Putamen (tissue), 1 donor: ENCODE data around the gene VPS52.
"Not testable (repeated sequence)": the region's sequence is repeated elsewhere in the genome, so short reads cannot be mapped to it uniquely, and the experiment has no call there.

ENCODE experiments used
- DNase-seq: peaks from one replicate; pipeline ENCODE4 v3.0.0-alpha.2; 2016; ENCODE audit warnings: low spot score

Gene VPS52

DNA sequence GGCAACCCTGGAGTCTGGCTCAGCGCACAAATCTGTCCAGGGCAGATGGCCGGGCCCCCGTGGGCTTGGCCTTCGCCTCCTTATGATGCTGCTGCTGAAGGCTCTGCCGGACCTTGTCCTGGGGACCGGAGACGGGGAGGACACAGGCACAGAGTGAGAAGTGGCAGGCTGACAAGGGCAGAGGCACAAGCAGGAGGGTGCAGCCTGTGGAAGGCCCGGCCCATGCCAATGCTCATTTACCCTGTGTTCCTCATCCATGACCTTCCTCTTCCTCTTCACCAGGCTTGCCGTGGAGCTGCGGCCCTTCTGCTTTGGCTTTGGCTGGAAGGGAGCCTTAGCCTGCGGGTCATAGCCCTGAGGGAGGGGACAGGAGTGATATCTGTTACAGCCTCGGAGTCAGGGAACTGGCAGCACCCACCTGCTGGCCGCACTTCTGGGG lies 7.6 kb upstream of the VPS52 start:
- no peak for DNase-seq

GRCh38 chr6:33278810-33279209 lies 7.1 kb upstream of the VPS52 start:
- DNase-seq = no peak

GRCh38 chr6:33278392-33278741 lies 6.7 kb upstream of the VPS52 start:
- no peak for DNase-seq

DNA sequence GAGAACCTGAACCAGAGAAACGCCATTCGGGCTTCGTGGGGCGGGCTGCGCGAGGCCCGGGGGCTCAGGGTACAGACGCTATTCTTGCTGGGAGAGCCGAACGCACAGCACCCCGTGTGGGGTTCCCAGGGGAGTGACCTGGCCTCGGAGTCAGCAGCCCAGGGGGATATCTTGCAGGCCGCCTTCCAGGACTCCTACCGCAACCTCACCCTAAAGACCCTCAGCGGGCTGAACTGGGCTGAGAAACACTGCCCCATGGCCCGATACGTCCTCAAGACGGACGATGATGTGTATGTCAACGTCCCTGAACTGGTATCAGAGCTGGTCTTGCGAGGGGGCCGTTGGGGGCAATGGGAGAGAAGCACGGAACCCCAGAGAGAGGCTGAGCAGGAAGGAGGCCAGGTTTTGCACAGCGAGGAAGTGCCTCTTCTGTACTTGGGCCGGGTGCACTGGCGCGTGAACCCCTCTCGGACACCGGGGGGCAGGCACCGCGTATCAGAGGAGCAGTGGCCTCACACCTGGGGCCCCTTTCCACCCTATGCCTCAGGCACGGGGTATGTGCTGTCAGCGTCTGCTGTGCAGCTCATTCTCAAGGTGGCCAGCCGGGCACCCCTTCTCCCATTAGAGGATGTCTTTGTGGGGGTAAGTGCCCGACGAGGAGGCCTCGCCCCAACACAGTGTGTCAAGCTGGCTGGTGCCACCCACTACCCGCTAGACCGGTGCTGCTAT lies 6.2 kb upstream of the VPS52 start:
- no peak for DNase-seq

GRCh38 chr6:33276864-33277662 lies 5.4 kb upstream of the VPS52 start, which contains the start of gene B3GALT4:
Gene B3GALT4, plus strand, starts transcription at chr6:33277123. Its CDS starts 297 bp downstream, at chr6:33277420.
- peak; percentile 54 for DNase-seq

GRCh38 chr6:33276581-33276863 lies 4.8 kb upstream of the VPS52 start:
- DNase-seq = no peak

- DNase-seq = not testable (repeated sequence)
These were observed 4.3 kb upstream of the VPS52 start for GRCh38 chr6:33275795-33276580.

DNA sequence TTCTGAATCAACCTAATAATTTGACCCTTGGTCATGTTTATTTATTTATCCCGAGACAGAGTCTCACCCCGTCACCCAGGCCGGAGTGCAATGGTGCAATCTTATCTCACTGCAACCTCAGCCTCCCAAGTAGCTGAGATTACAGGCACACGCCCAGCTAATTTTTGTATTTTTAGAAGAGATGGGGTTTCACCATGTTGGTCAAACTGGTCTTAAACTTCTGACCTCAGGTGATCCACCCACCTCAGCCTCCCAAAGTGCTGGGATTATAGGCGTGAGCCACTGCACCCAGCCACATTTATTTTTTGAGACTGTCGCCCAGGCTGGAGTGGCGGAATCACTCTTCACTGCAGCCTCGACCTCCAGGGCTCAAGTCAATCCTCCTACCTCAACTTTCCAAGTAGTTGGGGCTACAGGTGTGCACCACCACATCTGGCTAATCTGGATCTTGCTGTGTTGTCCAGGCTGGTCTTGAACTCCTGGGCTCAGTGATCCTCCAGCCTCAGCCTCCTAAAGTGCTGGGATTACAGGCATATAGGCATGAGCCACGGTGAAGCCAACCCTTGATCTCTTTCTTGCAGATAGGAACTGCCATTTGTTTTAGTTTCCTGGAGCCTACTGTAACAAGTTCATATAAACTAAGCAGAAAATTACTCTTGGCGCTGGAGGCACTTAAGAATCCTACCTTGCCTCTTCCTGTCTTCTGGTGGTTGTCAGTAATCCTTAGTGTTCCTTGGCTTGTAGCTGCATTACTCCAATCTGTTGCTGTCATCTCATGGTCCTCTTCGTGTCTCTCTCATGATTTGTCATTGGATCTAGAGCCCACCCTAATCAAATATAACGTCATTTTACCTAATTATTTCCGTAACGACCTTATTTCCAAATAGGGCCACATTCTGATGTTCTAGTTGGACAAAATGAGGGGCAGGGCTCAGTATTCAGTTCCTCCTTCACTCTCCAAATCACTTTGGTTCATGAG lies 2.5 kb upstream of the VPS52 start:
- DNase-seq = no peak

DNA sequence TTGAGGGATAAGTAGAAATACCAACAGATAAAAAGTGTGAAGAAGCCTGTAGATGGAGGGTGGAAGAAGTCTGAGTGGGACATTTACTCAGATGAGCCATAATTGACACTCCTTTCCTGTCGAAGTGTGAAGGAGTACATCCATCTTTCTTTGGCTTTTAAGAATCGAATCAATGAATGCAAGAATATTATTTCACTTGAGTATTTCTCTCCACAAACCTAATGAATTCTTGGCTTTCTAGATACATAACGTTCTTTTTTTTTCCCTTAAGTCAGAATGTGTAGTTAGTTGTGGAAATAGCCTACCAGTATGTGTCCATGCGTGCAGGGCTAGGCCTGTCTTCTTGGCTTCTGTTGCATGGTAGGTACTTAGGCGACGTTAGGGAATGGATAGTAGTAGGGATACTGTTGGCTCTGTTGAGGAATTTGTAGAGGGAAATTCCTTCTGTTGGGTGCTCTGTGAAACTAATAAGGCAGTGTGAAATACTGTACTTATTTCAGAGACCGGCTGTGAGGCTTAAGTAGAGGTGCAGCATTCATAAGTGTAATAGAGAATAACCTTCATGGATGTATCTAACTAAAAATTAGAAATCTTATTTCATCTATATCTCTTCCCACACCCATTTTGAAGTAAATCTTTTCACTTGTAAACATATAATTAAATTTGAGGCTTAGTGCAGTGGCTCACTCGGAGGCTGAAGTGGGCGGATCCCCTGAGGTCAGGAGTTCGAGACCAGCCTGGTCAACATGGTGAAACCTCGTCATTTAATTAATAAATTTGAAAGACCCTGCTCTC lies 1.6 kb upstream of the VPS52 start:
- no peak for DNase-seq

DNA sequence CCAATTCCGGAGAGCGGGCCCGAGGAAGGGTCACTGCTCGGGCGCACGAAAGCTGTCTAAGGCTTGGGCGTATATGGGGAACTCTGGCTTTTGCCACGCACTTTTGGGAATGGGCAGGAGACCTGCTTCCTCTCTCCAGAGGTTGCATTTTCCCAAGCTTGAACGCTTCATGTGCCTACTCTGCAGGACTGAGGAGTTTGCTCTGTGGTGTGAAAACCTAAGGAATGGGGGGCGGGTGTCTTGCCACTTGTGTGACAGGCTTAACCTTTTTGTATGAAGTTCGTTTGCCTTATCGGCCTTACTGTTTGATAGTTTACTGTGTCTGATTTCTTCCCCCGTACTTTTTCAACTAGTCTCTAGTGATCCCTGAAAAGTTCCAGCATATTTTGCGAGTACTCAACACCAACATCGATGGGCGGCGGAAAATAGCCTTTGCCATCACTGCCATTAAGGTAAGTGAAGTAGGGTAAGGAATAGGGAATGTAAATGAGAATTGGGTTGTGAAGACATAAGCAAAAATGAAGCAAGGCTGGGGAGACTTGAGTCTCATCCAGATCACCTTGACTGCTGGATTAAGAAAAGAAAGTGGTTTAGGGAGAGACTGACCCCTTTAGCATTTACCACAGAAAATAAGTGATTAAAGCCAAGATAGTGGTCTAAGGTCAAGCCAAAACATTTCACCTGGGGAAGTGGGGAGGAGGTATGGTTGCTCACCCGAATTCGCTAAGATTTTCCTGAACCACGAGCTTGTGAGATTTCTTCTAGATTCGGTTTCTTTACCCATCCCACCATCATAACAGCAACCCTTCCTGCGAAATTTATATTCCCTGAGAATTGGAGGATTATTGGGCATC lies 826 bp upstream of the VPS52 start:
- no peak for DNase-seq

GRCh38 chr6:33271117-33271467 lies 584 bp downstream of the VPS52 start:
- DNase-seq = no peak

GRCh38 chr6:33264015-33264414 lies 7.7 kb downstream of the VPS52 start:
- no peak for DNase-seq

GRCh38 chr6:33262490-33262889 lies 9.2 kb downstream of the VPS52 start:
- DNase-seq = not testable (repeated sequence)

DNA sequence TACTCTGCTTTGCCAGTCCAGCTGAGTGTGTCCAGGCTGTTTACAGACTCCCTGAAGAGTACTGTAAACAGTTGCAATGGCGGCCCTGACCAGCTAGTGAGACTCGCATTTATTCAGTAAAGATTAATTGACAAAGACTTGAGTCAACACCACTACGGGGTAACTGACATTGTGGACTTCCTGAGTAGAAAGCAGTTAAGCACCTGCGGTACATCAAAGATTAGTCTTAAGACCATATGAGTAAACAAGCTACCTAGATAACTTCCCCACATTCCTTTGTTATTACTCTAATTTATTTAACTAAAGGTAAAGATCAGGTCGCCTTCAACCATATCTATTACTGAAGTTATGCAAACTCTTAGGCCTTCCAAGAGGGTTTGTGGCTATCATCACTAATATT lies 12.6 kb downstream of the VPS52 start:
- DNase-seq = no peak

DNA sequence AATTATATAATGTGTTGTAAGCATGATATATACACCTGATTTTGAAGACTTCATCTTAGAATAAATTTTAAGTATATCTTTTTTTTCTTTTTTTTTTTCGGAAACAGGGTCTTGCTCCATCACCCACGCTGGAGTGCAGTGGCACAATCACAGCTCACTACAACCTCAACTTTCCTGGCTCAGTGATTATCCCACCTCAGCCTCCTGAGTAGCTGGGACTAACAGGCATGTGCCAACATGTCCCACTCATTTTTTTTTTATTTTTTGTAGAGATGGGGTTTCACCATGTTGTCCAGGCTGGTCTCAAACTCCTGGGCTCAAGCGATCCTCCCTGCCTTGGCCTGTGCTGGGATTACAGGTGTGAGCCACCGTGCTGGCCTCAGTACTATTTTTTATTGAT lies 17.1 kb downstream of the VPS52 start:
- no peak for DNase-seq

DNA sequence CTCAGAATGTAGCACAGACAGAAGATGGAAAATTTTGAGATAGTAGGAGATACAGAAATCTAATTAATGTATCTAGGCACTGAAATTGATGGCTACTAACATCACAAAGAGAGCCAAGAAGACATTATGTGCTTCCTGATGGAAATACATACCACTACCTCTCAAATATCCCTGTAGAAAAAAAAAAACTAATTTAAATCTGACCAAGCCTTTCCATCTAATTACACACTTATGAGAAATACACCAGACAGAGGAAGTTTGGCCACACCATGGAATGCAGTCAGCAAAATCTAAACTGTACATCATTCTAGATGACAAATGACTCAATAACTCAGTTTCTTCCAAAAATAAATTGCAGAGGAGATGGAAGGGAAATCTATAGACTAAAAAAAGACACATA lies 18.9 kb downstream of the VPS52 start:
- DNase-seq = no peak

GRCh38 chr6:33251395-33252012 lies 20.2 kb downstream of the VPS52 start:
- no peak for DNase-seq

DNA sequence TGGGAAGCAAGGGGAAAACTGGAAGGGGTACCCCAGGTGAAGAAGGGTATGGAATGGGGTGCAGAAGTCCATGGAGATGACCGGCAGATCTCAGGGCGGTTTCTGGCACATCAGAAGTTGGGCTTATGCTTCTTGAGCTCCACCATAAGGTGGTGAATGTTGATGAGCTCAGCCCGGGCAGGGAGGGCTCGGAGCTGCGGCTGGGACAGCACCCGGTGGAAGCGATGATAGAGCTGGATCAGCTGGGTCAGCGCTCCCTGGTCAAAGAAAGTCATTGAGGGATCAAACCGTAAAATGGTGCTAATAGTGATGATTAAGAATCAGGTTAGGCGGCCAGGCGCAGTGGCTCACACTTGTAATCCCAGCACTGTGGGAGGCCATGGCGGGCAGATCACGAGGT lies 20.9 kb downstream of the VPS52 start:
- DNase-seq = no peak
